Memory B cell (primary cell): ENCODE results near the gene CPNE5.

Experiments used
- ATAC-seq: fragments of 150-1000 bp; cut with Tn5 transposase; 2 replicates; pipeline ENCODE4 v1.10.0; 2021; ENCODE audit warnings: low read depth, mild to moderate bottlenecking, moderate library complexity
- DNase-seq, 2 donors: peaks; one replicate each; pipeline ENCODE4 v3.0.0; 2022; ENCODE audit warnings: low spot score in 2 of 2
- H3K27ac Mint-ChIP-seq: one replicate; pipeline ENCODE4 v1.8.0; 2022; ENCODE audit warnings: mild to moderate bottlenecking, moderate library complexity, mixed read lengths
- H3K27me3 Mint-ChIP-seq: one replicate; pipeline ENCODE4 v1.8.0; 2022; ENCODE audit warnings: mixed read lengths
- H3K36me3 Mint-ChIP-seq: one replicate; pipeline ENCODE4 v1.8.0; 2022; ENCODE audit warnings: mild to moderate bottlenecking, mixed read lengths
- H3K4me1 Mint-ChIP-seq: one replicate; pipeline ENCODE4 v1.8.0; 2022; ENCODE audit warnings: mixed read lengths
- H3K4me3 Mint-ChIP-seq: one replicate; pipeline ENCODE4 v1.8.0; 2022; ENCODE audit warnings: mild to moderate bottlenecking, moderate library complexity, mixed read lengths
- H3K9me3 Mint-ChIP-seq: one replicate; pipeline ENCODE4 v1.8.0; 2022; ENCODE audit warnings: mixed read lengths

The CPNE5 gene

GRCh38 chr6:36838896-36839748 is at the start of gene CPNE5:
Gene CPNE5 (minus strand): TSS chr6:36839444. CDS start chr6:36839377, 67 bp downstream.
- H3K27me3 Mint-ChIP-seq: peaks cover 19% of the 10 kb centered on the region
- DNase-seq (peak in 1 of 2 donors; percentile 33), ATAC-seq (no peak)
- no peaks in the 10 kb centered on the region for H3K9me3 Mint-ChIP-seq
- peak within 1 kb of the TSS; percentile 76 for H3K4me3 Mint-ChIP-seq
- peaks cover 6% of the 10 kb centered on the region for H3K4me1 Mint-ChIP-seq
- no peak within 1 kb of the TSS for H3K27ac Mint-ChIP-seq
- no peaks in the 10 kb centered on the region for H3K36me3 Mint-ChIP-seq

GRCh38 chr6:36888115-36888643 is 48.9 kb upstream of the CPNE5 start:
- Mint-ChIP-seq H3K27me3 (no peaks in the 10 kb centered on the region), H3K27ac (no peak overlapping the region), H3K9me3 (no peaks in the 10 kb centered on the region), H3K36me3 (peaks cover 2% of the 10 kb centered on the region), H3K4me1 (peaks cover 20% of the 10 kb centered on the region), H3K4me3 (no peak overlapping the region)
- DNase-seq (no peak), ATAC-seq (no peak)

GRCh38 chr6:36886950-36887618 is 47.8 kb upstream of the CPNE5 start:
- H3K27ac Mint-ChIP-seq: peak overlapping the region; percentile 36
- no peak for ATAC-seq
- no peaks in the 10 kb centered on the region for H3K27me3 Mint-ChIP-seq

GRCh38 chr6:36885461-36886401 is 46.5 kb upstream of the CPNE5 start, which contains the start of gene C6orf89:
Gene C6orf89 (plus strand): TSS chr6:36885952. CDS start chr6:36899445, 13,493 bp downstream.
- Mint-ChIP-seq H3K36me3 (peaks cover 2% of the 10 kb centered on the region), H3K27me3 (no peaks in the 10 kb centered on the region), H3K4me3 (peak within 1 kb of the TSS; percentile 88), H3K9me3 (no peaks in the 10 kb centered on the region), H3K4me1 (peaks cover 20% of the 10 kb centered on the region), H3K27ac (peak within 1 kb of the TSS; percentile 95)
- DNase-seq (peak; percentile 85 to 93), ATAC-seq (peak; percentile 98)

More at GRCh38 chr6:36886950-36887618, 47.8 kb upstream of the CPNE5 start:
- peaks cover 2% of the 10 kb centered on the region for H3K36me3 Mint-ChIP-seq
- H3K9me3 Mint-ChIP-seq: no peaks in the 10 kb centered on the region
- H3K4me3 Mint-ChIP-seq: peak overlapping the region; percentile 88
- DNase-seq: no peak
- peaks cover 20% of the 10 kb centered on the region for H3K4me1 Mint-ChIP-seq

GRCh38 chr6:36884610-36885009 is 45.4 kb upstream of the CPNE5 start:
- Mint-ChIP-seq H3K9me3 (no peaks in the 10 kb centered on the region), H3K4me3 (no peak overlapping the region), H3K27me3 (no peaks in the 10 kb centered on the region), H3K4me1 (peaks cover 20% of the 10 kb centered on the region), H3K27ac (no peak overlapping the region), H3K36me3 (peaks cover 2% of the 10 kb centered on the region)
- ATAC-seq (no peak), DNase-seq (no peak)

GRCh38 chr6:36875250-36875633 is 36.0 kb upstream of the CPNE5 start:
- H3K27me3 Mint-ChIP-seq: peaks cover 2% of the 10 kb centered on the region
- H3K36me3 Mint-ChIP-seq: peaks cover 5% of the 10 kb centered on the region
- DNase-seq (no peak), ATAC-seq (no peak)
- H3K4me3 Mint-ChIP-seq: peak overlapping the region; percentile 99
- H3K27ac Mint-ChIP-seq: peak overlapping the region; percentile 93
- H3K4me1 Mint-ChIP-seq: peaks cover 13% of the 10 kb centered on the region
- H3K9me3 Mint-ChIP-seq: no peaks in the 10 kb centered on the region

- Mint-ChIP-seq H3K4me1 (peaks cover 16% of the 10 kb centered on the region), H3K36me3 (peaks cover 9% of the 10 kb centered on the region), H3K9me3 (no peaks in the 10 kb centered on the region), H3K27ac (peak within 1 kb of the TSS; percentile 93), H3K4me3 (peak within 1 kb of the TSS; percentile 99), H3K27me3 (peaks cover 2% of the 10 kb centered on the region)
- ATAC-seq (peak; percentile 86), DNase-seq (peak; percentile 85 to 93)
Observed at GRCh38 chr6:36874443-36875249, 35.4 kb upstream of the CPNE5 start, which contains the start of gene PPIL1. Gene PPIL1 (minus strand): TSS chr6:36874803. CDS start chr6:36874772, 31 bp downstream.

GRCh38 chr6:36873612-36874442 is 34.6 kb upstream of the CPNE5 start:
- H3K27me3 Mint-ChIP-seq: no peaks in the 10 kb centered on the region
- DNase-seq (no peak), ATAC-seq (no peak)
- H3K36me3 Mint-ChIP-seq: peaks cover 9% of the 10 kb centered on the region
- H3K9me3 Mint-ChIP-seq: no peaks in the 10 kb centered on the region
- peaks cover 16% of the 10 kb centered on the region for H3K4me1 Mint-ChIP-seq
- H3K27ac Mint-ChIP-seq: peak overlapping the region; percentile 93
- peak overlapping the region; percentile 99 for H3K4me3 Mint-ChIP-seq

- DNase-seq (no peak), ATAC-seq (no peak)
- H3K27ac Mint-ChIP-seq: peak overlapping the region; percentile 93
- H3K4me3 Mint-ChIP-seq: peak overlapping the region; percentile 99
- H3K4me1 Mint-ChIP-seq: peaks cover 17% of the 10 kb centered on the region
- peaks cover 9% of the 10 kb centered on the region for H3K36me3 Mint-ChIP-seq
- H3K9me3 Mint-ChIP-seq: no peaks in the 10 kb centered on the region
- H3K27me3 Mint-ChIP-seq: no peaks in the 10 kb centered on the region
Observed at GRCh38 chr6:36873115-36873514, 33.9 kb upstream of the CPNE5 start.

- ATAC-seq (no peak), DNase-seq (no peak)
- Mint-ChIP-seq H3K4me3 (no peak overlapping the region), H3K27me3 (no peaks in the 10 kb centered on the region), H3K9me3 (no peaks in the 10 kb centered on the region), H3K4me1 (peaks cover 24% of the 10 kb centered on the region), H3K36me3 (peaks cover 17% of the 10 kb centered on the region), H3K27ac (no peak overlapping the region)
Observed at GRCh38 chr6:36871686-36872085, 32.4 kb upstream of the CPNE5 start.

GRCh38 chr6:36867471-36868224 is 28.4 kb upstream of the CPNE5 start:
- Mint-ChIP-seq H3K27me3 (no peaks in the 10 kb centered on the region), H3K4me3 (no peak overlapping the region), H3K4me1 (peaks cover 32% of the 10 kb centered on the region), H3K36me3 (peaks cover 40% of the 10 kb centered on the region), H3K27ac (no peak overlapping the region), H3K9me3 (no peaks in the 10 kb centered on the region)
- ATAC-seq (no peak), DNase-seq (no peak)
